ENCODE results near the gene NIPAL4.

The NIPAL4 gene

DNA sequence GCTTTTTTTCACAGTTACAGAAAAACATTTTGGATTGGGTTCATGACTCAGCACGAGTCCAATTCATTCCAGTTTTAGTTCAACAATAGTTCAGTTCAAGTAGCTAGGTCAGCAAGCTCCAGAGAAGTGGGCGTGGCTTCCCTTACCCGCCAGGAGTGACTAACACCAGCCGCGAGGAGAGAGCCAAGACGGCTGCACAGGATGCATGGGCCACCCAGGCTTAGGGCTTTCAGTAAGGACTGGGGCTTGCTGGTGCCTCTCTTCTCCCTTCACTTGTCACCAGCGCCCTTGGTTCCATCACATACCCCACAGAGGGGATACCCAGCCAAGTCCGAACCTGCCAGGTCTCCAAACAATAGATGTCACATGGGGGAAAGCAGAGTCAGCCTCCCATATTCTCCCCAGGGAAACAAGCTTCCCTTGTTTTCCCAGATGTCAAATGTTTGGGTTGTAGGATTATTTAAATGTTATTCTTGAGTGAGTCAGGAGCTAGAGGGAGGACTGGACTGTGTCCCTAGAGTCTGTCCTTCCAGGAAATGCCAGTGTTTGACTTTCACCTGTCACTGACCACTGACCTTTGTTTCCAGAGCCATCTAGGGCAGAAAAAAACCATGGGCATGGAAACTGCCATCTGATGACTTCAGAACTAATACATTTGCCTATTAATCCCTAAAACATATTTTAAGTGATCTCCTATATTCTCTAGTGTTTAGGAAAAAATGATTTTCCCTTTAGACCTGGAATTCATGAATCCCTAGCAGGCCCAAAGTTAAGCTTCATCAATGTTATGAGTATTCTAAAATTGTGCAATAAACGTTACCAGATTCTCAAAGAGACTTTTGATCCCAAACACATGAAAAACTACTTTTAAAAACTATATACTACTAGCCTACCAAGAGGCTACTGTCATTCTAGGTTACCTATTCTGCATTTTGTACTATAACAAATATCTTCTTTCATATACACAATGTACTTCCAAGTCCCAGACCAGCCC is 51.9 kb downstream of the NIPAL4 start:
- Histone ChIP-seq H3K27ac (no peak overlapping the region), H3K4me3 (ENCODE audit: low read depth in 1 of 2, low read length in 1 of 2) (no peak overlapping the region), H3K9me3 (no peaks in the 10 kb centered on the region), H3K4me1 (ENCODE audit: control insufficient read depth in 1 of 2, insufficient read depth in 1 of 2, low read depth in 1 of 2, low read length in 1 of 2) (no peaks in the 10 kb centered on the region), H3K27me3 (no peaks in the 10 kb centered on the region), H3K36me3 (peaks cover 100% of the 10 kb centered on the region)
- TF ChIP-seq, protein P1, sequence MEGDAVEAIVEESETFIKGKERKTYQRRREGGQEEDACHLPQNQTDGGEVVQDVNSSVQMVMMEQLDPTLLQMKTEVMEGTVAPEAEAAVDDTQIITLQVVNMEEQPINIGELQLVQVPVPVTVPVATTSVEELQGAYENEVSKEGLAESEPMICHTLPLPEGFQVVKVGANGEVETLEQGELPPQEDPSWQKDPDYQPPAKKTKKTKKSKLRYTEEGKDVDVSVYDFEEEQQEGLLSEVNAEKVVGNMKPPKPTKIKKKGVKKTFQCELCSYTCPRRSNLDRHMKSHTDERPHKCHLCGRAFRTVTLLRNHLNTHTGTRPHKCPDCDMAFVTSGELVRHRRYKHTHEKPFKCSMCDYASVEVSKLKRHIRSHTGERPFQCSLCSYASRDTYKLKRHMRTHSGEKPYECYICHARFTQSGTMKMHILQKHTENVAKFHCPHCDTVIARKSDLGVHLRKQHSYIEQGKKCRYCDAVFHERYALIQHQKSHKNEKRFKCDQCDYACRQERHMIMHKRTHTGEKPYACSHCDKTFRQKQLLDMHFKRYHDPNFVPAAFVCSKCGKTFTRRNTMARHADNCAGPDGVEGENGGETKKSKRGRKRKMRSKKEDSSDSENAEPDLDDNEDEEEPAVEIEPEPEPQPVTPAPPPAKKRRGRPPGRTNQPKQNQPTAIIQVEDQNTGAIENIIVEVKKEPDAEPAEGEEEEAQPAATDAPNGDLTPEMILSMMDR (IDR thresholded peaks at IDR 0.05) = no peak

- Histone ChIP-seq H3K9me3 (no peaks in the 10 kb centered on the region), H3K4me3 (ENCODE audit: low read depth in 1 of 2, low read length in 1 of 2) (no peak overlapping the region), H3K36me3 (peaks cover 100% of the 10 kb centered on the region), H3K4me1 (ENCODE audit: control insufficient read depth in 1 of 2, insufficient read depth in 1 of 2, low read depth in 1 of 2, low read length in 1 of 2) (no peaks in the 10 kb centered on the region), H3K27ac (no peak overlapping the region), H3K27me3 (no peaks in the 10 kb centered on the region)
- TF ChIP-seq, protein P1 (IDR thresholded peaks at IDR 0.05) = no peak
Measured at GRCh38 chr5:157513182-157513581, 53.2 kb downstream of the NIPAL4 start.

GRCh38 chr5:157514974-157515373 is 55.0 kb downstream of the NIPAL4 start:
- TF ChIP-seq, protein P1 (IDR thresholded peaks at IDR 0.05) = no peak
- peaks cover 100% of the 10 kb centered on the region for H3K36me3 ChIP-seq
- no peaks in the 10 kb centered on the region for H3K27me3 ChIP-seq
- H3K4me1 ChIP-seq (ENCODE audit: control insufficient read depth in 1 of 2, insufficient read depth in 1 of 2, low read depth in 1 of 2, low read length in 1 of 2) = no peaks in the 10 kb centered on the region
- H3K4me3 ChIP-seq (ENCODE audit: low read depth in 1 of 2, low read length in 1 of 2) = no peak overlapping the region
- no peak overlapping the region for H3K27ac ChIP-seq
- H3K9me3 ChIP-seq = no peaks in the 10 kb centered on the region

GRCh38 chr5:157516006-157516405 is 56.0 kb downstream of the NIPAL4 start:
- Histone ChIP-seq H3K27ac (no peak overlapping the region), H3K9me3 (no peaks in the 10 kb centered on the region), H3K4me1 (ENCODE audit: control insufficient read depth in 1 of 2, insufficient read depth in 1 of 2, low read depth in 1 of 2, low read length in 1 of 2) (no peaks in the 10 kb centered on the region), H3K27me3 (no peaks in the 10 kb centered on the region), H3K36me3 (peaks cover 98% of the 10 kb centered on the region), H3K4me3 (ENCODE audit: low read depth in 1 of 2, low read length in 1 of 2) (no peak overlapping the region)
- TF ChIP-seq, protein P1 (IDR thresholded peaks at IDR 0.05) = no peak

DNA sequence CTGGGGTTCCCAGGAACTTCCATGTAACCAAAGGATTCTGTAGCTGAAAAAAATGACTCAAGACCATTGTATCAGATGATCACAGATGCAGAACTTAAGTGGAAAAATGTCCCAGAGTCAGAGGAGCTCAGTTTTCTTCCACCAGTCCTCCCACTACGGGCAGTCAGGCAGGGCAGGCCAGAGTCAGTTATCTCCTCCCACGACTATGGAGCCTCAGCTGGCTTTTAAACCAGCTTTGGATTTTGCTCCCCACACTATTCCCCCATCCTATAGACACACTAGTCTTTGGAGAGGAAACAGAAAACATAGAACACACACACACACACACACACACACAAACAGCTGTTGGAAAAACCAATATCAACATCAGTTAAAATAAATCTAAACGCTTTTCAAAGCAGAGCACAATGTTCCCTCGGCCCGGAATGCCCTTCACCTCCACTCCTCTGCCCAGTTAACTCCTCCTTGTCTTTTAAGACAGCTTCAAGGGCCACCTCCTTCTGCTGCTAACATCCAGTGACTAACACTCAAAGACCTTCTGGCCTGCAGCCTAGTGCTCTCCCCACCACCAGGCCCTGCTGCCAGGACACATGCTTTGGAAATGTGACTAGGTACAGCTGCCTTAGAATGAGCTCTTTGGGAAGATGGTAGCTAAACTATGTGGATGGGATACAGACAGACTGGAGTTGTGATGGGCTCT is 56.8 kb downstream of the NIPAL4 start:
- no peak overlapping the region for H3K4me3 ChIP-seq (ENCODE audit: low read depth in 1 of 2, low read length in 1 of 2)
- TF ChIP-seq, protein P1 (IDR thresholded peaks at IDR 0.05) = no peak
- no peak overlapping the region for H3K27ac ChIP-seq
- no peaks in the 10 kb centered on the region for H3K9me3 ChIP-seq
- no peaks in the 10 kb centered on the region for H3K4me1 ChIP-seq (ENCODE audit: control insufficient read depth in 1 of 2, insufficient read depth in 1 of 2, low read depth in 1 of 2, low read length in 1 of 2)
- H3K36me3 ChIP-seq = peaks cover 95% of the 10 kb centered on the region
- no peaks in the 10 kb centered on the region for H3K27me3 ChIP-seq

Measured in neutrophil (primary cell).